HG02571 (cell line): ENCODE results near the gene RO60.

ENCODE experiments used
- ATAC-seq: cut with Tn5 transposase; IDR thresholded peaks from one replicate; pipeline ENCODE4 v1.9.1; 2021; ENCODE audit warnings: mild to moderate bottlenecking, moderate library complexity; ENCODE audit not compliant: unreplicated experiment

The RO60 gene

DNA sequence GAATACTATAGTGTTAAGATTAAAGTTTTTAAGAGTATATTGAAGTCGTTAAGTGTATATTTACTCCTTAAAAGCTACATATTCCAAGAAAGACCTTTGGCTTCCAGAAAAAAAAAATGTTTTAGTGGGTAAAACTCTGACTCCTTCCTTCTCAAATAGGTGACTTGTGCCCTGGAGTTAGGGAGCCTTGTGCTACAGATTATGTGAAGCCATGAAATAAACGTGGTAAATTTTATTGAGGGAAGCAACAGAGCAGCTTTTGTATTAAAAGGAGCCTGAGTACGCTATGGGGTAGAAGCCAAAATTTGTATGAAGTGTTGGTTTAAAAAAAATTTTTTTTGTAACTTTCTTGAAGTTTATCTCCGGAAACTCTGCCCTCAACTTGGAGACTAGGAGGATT is 994 bp downstream of the RO60 start:
- no peak for ATAC-seq

DNA sequence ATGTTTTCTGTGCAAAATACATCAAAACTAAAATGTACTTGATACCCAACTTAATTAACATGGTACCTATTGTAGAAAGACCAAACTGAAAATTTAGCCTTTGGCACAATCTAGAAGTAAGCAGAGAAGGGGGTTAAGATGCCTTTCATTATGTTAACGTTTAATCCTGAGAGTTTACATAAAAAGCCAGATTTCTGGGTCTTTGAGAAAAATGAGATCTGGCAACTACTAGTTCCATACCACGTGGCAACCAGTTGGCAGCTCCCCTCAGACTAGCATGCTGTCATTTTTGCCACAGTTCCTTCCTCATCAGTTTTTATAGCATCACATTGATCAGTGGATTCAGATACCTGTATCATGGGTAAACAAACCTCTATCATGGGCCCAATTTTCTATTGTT is 1.5 kb downstream of the RO60 start:
- ATAC-seq, result no peak

DNA sequence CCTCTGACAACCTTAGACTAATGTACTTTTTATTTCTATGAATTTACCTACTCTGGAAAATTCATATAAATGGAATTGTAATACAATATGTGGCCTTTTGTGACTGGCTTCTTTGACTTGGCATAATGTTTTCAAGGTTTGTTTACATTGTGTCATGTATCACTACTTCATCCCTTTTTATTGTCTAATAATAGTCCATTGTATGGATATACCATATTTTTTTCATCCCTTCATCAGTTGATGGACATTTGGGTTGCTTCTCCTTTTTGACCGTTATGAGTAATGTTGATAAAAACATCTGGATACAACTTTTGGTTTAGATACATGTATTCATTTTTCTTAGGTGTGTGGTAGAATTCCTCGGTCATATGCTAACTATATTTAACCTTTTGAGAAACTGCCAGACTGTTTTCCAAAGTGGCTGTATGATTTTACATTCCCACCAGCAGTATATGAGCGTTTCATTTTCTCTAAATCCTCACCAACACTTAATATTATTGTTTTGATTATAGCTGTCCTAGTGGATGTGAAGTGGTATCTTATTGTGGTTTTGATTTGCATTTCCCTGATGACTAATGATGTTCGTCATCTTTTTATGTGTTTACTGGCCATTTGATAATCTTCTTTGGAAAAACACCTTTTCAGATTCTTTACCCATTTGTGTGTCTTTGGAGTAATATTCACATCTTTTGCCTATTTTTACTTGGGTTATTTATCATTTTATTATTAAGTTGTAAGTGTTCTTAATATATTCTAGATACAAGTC is 3.5 kb downstream of the RO60 start:
- no peak for ATAC-seq

DNA sequence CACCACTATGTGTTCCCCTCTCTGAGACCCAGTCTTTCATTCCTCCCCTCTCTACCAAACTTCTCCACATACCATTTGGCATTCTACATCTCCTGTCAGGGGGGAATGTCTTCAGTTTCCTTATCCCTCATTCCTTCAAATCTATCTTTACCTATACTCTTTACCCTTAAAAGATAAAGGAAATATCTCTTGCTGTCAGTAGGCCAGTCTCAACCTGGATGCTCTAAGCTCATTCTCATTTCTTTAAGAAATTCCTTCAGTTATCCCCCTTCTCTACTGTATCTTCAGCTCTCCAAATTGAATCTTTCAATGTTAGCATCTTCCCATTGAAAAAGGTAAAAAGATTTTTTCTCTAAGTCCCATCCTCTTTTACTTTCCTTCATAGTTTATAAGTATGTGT is 6.5 kb downstream of the RO60 start:
- ATAC-seq, result no peak

DNA sequence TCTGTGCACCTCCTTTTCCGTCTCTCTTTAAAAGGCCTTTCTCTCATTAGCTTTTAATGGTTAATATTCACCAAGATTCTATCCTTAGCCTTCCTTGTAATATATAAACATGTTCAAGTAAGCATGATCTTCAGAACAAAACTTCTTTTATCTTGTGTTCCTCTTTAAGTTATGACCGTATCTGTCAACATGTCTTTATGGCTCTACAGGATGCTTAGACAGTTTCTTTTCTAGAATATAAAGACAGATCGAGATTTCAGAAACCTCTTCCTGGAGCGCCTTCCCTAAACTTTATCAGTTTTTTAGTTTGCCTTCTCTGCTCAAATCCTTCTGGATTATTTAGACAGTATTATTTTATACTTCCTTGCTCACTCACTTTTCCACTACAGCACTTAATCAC is 7.2 kb downstream of the RO60 start:
- ATAC-seq, result no peak

DNA sequence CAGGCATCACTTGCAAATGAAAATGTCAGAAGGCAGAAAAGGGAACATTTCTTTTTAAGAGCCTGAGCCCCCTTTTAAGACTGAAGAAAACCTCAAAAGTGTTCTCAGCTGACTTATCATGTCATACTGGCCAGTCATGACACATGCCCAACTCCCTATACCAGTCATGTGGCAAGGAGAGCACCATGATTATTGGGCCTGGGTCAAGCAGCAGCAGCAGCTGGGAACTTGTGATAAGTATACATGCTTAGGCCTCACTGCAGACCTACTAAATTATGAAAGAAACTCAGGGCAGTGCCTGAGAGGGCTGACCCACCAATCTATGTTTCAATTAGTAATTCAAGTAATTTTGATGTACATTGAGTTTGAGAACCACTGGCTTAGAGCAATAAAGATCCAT is 8.6 kb downstream of the RO60 start:
- ATAC-seq, result no peak

DNA sequence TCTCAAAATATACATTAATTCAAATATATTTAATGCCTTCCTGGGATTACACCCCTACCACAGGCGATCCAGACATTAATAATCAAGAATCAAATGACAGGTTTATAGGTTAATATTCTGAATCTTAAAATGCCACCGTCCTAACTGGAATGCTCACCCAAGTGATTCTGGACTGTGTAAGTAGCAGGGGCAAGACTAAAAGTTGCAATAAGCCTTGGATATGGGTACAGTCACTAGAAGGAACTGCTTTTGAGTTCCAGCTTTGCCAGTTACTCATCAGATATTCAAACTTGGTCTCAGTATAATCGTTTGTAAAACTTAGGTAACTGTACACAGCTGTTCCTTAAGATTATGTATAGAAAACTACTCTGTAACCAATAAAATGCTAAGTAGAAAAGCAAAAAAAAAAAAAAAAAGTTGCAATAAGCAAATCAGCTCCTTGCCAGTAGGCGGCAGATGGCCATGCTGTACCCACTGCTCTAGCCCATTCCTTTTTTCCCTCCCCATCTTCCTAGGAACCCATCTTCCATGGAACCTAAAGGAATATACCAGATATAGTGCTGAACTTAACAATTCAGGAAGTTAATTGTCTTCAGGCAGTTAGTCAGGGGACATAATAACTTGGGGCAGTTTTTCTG is 10.5 kb downstream of the RO60 start:
- peak; percentile 32 for ATAC-seq

DNA sequence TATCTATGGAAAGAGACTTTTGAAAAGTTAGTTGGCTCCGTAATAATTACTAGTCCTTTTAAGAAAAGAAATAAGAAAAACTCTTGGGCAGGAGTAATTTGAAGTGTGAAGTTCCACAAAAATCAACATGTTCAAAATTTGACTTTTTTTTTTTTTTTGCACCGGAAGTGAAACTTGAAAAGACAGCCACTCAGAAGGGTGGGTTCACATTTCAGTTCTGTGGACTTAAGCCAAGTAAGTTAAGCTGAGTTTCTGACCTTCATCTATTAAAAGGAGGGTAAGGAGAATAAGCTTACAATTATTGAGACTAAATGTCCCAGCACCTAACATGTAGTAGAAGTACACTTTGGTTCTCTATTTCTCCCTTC is 11.0 kb downstream of the RO60 start:
- peak; percentile 46 for ATAC-seq

DNA sequence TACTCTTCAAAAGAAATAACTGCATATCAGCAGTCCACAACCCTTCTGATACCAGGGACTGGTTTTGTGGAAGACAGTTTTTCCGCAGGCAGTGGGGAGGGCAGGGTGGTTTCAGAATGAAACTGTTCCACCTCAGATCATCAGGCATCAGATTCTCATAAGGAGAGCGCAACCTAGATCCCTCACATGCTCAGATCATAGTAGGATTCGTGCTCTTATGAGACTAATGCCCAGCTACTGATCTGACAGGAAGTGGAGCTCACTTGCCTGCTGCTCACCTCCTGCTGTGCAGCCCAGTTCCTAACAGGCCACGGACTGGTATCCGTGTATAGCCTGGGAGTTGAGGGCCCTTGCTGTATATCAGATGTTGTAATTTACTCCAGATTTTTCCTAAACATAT is 11.5 kb downstream of the RO60 start:
- ATAC-seq, result peak; percentile 46

DNA sequence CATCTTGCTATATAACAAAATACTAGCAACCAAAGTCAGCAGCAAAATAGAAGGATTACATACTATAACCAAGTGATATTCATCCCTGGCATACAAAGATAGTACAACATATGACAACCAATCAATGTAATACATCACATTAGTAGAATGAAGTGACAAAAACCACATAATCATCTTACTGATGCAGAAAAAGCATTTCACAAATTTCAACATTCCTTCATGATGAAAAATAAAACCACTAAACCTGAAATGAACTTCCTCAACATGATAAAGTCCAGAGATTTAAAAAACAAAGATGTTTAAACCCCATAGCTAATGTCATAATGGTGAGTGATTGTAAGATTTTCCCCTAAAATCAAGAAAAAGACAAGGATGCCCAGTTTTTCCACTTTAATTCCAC is 18.6 kb downstream of the RO60 start:
- ATAC-seq, result no peak

DNA sequence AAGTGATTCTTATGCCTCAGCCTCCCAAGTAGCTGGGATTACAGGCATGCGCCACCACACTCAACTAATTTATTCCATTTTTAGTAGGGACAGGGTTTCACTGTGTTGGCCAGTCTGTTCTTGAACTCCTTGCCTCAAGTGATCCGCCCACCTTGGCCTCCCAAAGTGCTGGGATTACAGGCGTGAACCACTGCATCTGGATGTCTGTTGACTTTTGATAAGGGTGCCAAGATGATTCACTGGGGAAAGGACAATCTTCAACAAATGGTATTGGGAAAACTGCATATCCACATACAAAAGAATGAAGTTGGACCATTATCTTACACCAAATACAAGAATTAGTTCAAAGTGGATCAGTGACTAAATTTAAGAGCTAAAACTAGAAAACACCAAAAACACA is 19.8 kb downstream of the RO60 start:
- no peak for ATAC-seq

DNA sequence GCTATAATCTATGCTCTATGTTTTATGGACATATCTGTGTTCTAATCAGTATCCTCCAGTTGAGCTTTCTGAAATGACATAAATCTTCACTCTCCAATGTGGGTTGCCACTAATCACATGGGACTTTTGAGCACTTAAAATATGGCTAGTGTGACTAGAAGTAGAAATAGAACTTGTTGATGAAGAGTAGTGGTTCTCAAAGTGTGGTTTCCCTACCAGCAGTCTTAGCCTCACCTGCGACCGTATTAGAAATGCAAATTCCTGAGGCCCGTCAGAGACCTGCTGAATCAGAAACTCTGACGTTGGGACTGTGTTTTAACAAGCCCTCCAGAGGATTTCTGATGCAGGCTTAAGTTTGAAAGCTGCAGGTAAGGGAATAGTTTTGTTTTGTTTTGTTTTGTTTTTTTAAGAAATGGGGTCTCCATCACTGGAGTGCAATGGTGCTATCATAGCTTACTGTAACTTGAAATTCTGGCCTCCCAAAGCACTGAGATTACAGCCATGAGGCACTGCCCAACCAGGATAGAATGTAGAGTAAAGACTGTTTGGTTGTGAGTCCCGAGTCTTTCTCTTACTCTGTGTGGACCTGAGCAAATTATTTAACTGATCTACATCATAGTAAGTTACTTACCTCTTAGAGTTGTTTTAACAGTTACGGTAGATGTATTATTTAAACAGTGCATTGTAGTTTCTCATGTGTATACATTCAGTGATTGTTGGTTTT is 24.1 kb downstream of the RO60 start:
- peak; percentile 99 for ATAC-seq

DNA sequence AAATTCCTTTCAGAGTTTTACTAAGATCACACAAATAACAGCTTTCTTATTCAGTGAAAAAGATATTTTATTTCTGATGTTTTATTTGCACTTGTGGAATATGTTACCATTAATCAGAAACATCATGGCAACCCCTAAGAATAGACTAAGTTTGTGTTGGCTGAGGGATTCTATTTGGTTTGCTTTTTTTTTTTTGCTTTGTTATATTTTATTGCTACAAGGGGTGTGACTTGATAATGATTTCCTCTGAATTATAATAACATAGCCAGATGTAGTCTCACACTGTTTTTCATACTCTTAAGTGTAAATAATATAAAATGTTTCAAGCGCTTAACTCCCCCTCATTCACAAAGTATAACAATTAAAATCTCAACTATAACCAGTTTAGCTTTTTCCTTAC is 25.9 kb downstream of the RO60 start:
- no peak for ATAC-seq

DNA sequence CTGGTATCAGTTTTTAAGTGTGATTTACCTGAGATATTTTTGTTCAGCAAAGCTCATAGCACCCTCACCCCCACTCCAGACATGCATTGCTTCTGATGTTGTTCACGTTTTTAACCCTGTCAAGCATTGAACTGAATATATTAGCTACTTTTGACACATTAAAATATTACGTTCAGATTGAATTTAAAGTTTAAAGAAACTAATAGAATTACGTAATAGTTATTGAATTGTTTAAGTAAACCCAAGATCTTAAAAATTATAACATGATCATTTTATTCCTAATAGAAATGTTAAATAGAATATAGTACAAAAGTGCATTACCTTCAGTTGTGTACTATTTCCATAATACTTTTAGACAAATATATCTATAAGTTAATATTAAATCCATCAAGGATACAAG is 26.9 kb downstream of the RO60 start:
- no peak for ATAC-seq

DNA sequence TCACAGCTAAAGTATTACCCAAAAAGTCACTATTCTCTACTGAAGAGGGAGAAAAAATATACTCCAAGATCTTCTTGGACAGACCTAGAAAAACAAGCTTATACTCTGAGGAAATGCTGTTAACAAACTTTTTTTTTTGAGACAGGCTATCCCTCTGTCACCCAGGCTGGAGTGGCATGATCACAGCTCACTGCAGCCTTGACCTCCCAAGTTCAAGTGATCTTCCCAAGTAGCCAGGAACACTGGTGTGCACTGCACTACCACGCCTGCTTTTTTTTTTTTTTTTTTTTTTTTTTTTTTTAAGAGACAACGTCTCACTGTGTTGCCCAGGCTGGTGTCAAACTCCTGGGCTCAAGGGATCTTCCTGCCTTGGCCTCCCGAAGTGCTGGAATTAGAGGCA is 28.5 kb downstream of the RO60 start:
- no peak for ATAC-seq

DNA sequence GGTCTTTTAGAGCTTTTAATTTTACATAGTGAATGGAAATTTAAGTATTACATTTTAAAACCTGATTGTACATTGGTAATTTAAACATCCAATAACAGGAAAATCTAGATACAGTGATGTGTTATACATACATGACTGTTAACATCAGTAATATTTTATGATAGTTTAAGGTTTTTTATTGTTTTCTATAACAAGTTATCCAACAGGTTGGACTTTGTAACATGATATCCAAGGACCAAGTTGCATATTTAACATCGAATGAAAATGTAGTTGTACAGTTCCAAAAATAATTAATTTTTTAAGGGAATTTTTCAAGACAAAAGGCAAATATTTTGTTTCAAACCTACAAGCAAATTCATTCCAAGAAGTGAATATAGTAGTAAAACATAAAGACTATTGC is 31.5 kb downstream of the RO60 start:
- no peak for ATAC-seq

DNA sequence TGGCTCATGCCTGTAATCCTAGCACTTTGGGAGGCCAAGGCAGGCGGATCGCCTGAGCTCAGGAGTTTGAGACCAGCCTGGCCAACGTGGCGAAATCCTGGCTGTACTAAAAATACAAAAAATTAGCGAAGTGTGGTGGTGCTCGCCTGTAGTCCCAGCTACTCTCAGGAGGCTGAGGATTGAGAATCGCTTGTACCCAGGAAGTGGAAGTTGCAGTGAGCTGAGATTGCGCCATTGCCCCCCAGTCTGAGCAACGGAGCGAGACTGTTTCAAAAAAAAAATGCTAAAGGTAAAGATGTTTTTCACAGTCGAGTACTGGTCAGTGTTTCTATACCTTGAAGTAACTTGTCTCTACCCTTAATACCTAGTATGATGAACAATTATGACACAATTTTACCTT is 34.7 kb downstream of the RO60 start:
- ATAC-seq, result no peak

DNA sequence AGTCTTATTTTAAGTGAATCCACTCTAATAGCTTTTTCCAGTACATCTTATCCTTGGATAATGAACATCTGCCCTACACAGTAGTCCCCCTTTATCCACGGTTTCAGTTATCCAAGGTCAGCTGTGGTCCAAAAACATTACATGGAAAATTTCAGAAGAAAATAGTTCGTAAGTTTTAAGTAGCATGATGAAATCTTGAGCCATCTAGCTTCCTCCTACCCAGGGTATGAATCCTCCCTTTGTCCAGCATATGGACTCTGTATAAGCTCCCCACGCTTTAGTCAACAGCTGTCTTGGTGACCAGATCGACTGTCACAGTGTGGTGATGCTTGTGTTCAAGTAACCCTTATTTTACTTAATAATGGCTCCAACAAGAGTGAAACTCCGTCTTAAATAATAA is 43.2 kb downstream of the RO60 start:
- ATAC-seq, result no peak

DNA sequence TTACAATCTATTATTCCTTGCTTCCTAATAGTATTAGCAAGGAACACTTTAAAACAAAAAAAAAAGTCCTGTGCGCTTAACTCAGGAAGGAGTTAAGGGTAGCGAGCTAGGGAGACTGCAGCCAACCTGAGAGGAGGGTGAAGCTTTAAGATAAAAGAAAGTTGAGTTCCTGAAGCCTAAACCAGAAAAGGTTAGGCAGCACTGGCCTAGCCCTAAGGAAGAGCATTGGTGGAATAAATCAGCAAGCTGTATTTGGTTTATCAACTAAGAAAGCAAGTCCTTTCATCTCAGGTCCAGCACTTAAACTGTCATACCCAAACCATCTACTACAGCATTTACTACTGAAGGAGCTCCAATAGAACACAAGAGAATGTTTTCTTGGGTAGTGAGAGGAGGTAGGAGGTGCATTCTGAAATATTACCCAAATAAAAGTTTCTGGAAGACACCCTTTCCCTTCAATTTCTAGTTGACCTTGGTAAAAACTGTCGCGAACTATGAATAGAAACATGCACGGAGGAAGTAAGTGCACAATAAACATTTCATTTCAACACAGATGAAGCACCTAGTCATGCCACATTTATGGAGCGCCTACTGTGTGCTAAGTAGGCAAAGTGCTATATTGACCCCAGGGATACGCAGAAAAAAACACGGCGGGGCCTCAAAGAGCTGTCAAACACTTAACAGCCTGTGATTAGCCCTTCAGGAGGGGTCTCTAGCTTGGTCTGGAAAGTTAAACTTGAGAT is 44.5 kb downstream of the RO60 start:
- no peak for ATAC-seq

DNA sequence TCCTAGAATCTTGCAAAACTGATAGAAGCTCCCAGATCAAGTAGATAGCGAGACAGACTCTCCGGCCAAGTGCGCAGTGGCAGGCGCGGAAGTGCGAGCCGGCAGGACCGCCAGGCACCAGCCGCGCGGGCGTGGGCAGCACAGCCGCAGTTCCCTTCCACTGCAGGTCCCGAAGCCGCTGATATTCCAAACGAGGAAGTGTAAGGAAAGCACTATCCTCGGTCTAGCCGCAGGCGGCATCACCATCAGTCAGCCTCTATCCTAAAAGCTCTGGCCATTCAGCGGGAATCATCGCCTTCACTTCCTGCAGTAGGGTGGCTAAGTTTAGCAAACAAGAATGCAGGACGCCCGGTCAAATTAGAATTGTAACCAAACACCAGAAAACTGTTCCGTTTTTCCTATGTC is 45.1 kb downstream of the RO60 start:
- peak; percentile 39 for ATAC-seq
